ENCODE data around the gene LRRC8D. TPM values are rescaled to one million over a fixed set of nuclear protein-coding genes. Genes with fewer than 3 reads are reported as not detected.

Gene LRRC8D
- polyA plus RNA-seq, 4 donors, result 13.0 to 36.7 (median 20.2) TPM

DNA sequence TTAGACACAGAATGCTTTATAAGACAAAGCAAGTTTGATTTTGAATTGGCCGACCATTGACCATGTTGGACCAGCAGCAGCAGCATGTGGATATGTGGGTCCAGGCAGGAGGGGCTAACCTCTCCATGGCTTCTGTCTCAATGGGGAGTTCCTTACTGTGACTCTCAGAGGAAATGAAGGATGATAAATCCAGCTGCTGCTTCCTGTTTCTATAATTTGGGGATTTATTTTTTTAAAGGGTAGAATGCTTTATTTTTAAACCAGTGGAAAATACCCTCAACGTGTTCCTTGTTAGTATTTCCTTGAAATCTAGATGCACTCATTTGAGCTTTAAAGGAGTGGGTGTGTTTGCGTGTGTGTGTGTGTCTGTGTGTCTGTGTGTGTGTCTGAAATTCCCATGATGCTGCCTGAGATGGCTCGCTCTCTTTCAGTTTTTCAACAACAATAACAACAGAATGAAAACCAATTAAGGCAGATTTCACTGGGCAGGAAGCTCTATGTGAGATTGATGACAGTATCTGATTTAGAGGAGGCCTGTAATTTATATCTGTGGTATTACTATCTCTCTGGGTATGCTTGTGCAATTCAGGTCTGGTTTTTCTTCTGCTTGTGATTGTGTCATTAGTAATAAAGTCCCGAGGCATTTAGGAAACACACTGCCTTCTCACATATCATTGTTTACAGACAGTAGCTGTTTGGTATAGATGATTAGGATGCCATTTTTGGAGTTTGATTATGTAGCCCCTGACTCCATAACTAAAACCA is 88.0 kb downstream of the LRRC8D start:
- FAIRE-seq (no peak), DNase-seq (no peak)
- Histone ChIP-seq H3K27me3 (ENCODE audit: control insufficient read depth in 3 of 3, insufficient read depth in 3 of 3, low read length in 3 of 3) (no peaks in the 10 kb centered on the region), H3K27ac (ENCODE audit: low read depth in 1 of 3, low read length in 2 of 3) (no peak overlapping the region), H3K4me3 (ENCODE audit: low read depth in 1 of 3, low read length in 3 of 3) (no peak overlapping the region), H3K4me1 (ENCODE audit: control insufficient read depth in 3 of 3, insufficient read depth in 2 of 3, low read depth in 1 of 3, low read length in 2 of 3) (peaks cover 5 to 20% (median 11%) of the 10 kb centered on the region in 3 donors), H3K9me3 (ENCODE audit: control insufficient read depth in 2 of 2, insufficient read depth in 1 of 2, low read depth in 1 of 2, low read length in 1 of 2) (no peaks in the 10 kb centered on the region), H3K36me3 (ENCODE audit: control insufficient read depth in 3 of 3, insufficient read depth in 2 of 3, low read depth in 1 of 3, low read length in 3 of 3) (peaks cover 0 to 2% (median 0%) of the 10 kb centered on the region in 3 donors)
- WGBS, 3 donors, result 54 to 76% (median 70%) methylated on average over 5 of the region's 5 CpGs

DNA sequence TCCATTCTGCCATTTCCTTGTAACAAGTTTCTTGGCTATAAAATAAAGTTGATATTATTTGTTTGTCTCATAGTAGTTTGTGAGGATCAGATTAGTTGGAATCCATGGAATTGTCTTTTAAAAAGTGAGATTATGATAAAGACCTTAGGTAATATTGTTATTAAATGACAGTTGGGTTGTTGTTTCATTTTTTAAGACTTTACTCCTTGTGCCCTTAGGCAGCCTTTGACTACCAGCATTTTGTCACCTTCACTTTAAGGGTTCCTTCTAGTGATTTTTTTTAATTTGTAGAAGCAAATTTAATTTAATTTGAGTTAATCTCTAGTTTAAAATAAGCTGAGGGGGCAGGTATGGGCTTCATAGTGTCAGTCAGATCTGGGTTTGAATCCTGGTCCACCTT is 89.4 kb downstream of the LRRC8D start:
- Histone ChIP-seq H3K27me3 (ENCODE audit: control insufficient read depth in 3 of 3, insufficient read depth in 3 of 3, low read length in 3 of 3) (no peaks in the 10 kb centered on the region), H3K36me3 (ENCODE audit: control insufficient read depth in 3 of 3, insufficient read depth in 2 of 3, low read depth in 1 of 3, low read length in 3 of 3) (peaks cover 0 to 9% (median 0%) of the 10 kb centered on the region in 3 donors), H3K4me3 (ENCODE audit: low read depth in 1 of 3, low read length in 3 of 3) (no peak overlapping the region), H3K4me1 (ENCODE audit: control insufficient read depth in 3 of 3, insufficient read depth in 2 of 3, low read depth in 1 of 3, low read length in 2 of 3) (peaks cover 5 to 14% (median 9%) of the 10 kb centered on the region in 3 donors), H3K9me3 (ENCODE audit: control insufficient read depth in 2 of 2, insufficient read depth in 1 of 2, low read depth in 1 of 2, low read length in 1 of 2) (no peaks in the 10 kb centered on the region), H3K27ac (ENCODE audit: low read depth in 1 of 3, low read length in 2 of 3) (no peak overlapping the region)
- DNase-seq, result no peak
- no peak for FAIRE-seq

DNA sequence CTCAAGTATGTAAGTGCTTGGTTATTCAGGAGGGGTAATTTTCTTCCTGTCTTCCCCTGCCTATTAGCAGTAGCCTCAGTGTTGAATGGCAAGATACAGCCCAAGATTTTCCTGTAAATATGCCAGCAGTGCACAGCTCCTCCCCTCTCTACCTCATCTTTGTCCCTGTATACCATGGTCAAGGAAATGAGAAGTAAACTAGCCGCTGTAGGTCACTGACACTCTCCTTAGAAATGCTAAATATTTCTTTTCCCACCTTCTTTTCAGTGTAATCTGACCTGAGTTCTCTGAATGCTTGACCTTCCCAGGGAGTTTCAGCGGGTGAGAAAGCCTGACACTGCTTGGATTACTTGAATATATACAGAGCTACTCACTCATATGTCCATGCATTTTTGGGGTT is 89.9 kb downstream of the LRRC8D start:
- no peaks in the 10 kb centered on the region for H3K27me3 ChIP-seq (ENCODE audit: control insufficient read depth in 3 of 3, insufficient read depth in 3 of 3, low read length in 3 of 3)
- no peak overlapping the region for H3K4me3 ChIP-seq (ENCODE audit: low read depth in 1 of 3, low read length in 3 of 3)
- DNase-seq (no peak), FAIRE-seq (no peak)
- WGBS, 3 donors, result 79 to 96% (median 95%) methylated on average over 2 of the region's 2 CpGs
- peaks cover 0 to 9% (median 0%) of the 10 kb centered on the region in 3 donors for H3K36me3 ChIP-seq (ENCODE audit: control insufficient read depth in 3 of 3, insufficient read depth in 2 of 3, low read depth in 1 of 3, low read length in 3 of 3)
- H3K9me3 ChIP-seq (ENCODE audit: control insufficient read depth in 2 of 2, insufficient read depth in 1 of 2, low read depth in 1 of 2, low read length in 1 of 2), result no peaks in the 10 kb centered on the region
- H3K4me1 ChIP-seq (ENCODE audit: control insufficient read depth in 3 of 3, insufficient read depth in 2 of 3, low read depth in 1 of 3, low read length in 2 of 3), result peaks cover 5 to 14% (median 9%) of the 10 kb centered on the region in 3 donors
- no peak overlapping the region for H3K27ac ChIP-seq (ENCODE audit: low read depth in 1 of 3, low read length in 2 of 3)

DNA sequence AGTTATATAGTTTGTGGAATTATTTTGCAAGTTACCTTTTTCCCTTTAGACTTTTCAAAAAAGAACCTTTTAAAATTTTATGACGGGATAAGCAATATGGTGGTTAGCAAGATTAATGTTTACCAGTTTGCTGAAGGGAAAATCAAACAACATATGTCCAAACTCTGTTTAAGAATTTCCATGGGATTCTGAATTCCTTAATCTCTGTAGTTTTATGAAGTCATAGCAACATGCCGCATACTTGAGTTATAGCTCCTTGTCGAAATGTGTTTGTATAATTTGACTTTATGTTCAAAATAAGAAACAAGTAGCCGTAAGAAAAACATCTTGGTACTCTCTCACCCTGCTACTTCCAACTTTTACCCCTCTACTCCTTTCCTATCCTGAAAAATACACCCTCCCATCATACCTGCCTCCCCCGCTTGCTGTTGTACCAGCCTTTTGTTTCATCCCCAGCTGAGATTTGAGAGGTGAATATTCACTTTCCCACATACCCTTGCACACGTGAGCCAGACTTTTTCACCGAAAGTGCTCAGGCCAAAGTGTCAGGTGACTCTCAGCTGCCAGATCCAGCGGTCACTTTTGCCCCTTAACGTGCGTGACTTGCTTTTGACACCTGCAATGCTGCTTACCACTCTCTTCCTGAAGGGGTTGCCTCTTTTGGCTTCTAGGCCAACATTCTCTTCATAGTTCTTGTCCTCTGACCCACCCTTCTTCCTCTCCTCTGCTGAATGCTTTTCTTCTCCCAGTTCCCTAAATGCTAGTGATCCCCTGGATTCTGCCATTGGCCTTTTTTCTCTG is 90.6 kb downstream of the LRRC8D start:
- H3K9me3 ChIP-seq (ENCODE audit: control insufficient read depth in 2 of 2, insufficient read depth in 1 of 2, low read depth in 1 of 2, low read length in 1 of 2), result no peaks in the 10 kb centered on the region
- H3K4me3 ChIP-seq (ENCODE audit: low read depth in 1 of 3, low read length in 3 of 3), result no peak overlapping the region
- 88 to 94% (median 94%) methylated on average over 10 of the region's 10 CpGs for WGBS, 3 donors
- FAIRE-seq (no peak), DNase-seq (no peak)
- peaks cover 0 to 9% (median 0%) of the 10 kb centered on the region in 3 donors for H3K36me3 ChIP-seq (ENCODE audit: control insufficient read depth in 3 of 3, insufficient read depth in 2 of 3, low read depth in 1 of 3, low read length in 3 of 3)
- no peak overlapping the region for H3K27ac ChIP-seq (ENCODE audit: low read depth in 1 of 3, low read length in 2 of 3)
- H3K4me1 ChIP-seq (ENCODE audit: control insufficient read depth in 3 of 3, insufficient read depth in 2 of 3, low read depth in 1 of 3, low read length in 2 of 3), result peaks cover 5 to 11% (median 9%) of the 10 kb centered on the region in 3 donors
- no peaks in the 10 kb centered on the region for H3K27me3 ChIP-seq (ENCODE audit: control insufficient read depth in 3 of 3, insufficient read depth in 3 of 3, low read length in 3 of 3)

DNA sequence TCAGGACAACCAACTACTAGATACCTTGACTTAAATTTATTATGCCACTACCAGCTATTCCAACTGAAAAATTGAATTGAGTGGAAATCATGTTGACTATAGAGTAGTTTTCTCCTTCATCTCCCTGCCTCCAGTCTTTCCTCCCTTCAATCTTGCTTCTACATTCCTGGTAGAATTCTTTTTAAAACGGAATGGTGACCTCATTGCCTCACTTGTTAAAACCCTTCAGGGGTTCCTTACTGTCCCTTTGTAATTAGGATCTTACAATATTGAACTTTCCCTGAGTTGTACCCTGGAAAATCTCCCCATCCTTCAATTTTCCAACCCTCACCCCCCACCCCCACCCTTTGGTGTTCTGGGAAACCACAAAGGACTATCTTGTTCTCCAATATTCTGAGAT is 91.2 kb downstream of the LRRC8D start:
- WGBS, 3 donors, result 76 to 94% (median 84%) methylated on average over 1 of the region's 1 CpG
- no peak for DNase-seq

DNA sequence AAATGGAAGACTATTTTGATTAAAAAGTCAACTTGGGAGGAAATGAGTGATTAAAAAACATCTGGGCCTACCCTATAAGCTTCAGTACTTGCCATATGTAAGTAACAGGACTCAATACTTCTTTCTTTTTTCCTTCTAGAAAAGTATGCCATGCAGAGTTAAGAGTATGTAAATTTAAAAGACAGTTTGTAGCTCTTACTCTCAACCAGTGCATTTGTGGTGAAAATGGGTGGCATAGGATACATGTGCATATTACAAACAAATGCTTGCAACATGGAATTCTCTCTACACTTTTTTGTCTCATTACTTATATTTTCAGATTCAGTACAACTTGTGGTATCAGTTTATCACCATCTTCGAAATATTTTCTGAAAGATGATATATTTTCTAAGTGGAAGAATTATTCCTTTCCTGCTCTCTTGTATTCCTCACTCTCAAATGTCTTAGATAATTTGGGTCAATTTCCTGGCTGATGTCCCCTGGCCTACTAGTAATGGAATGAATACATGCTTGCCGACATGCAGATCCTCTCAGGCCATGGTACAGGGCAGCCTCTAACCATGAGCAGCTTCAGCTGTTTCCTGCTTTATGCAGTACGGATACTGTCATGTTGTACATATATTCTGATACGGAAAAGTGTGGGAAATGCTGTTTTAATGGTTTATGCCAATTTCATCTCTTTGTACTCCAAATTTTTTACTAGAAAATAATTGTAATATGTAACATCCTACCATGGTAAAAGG is 92.7 kb downstream of the LRRC8D start:
- WGBS, 3 donors, result 84 to 96% (median 95%) methylated on average over 4 of the region's 4 CpGs
- Histone ChIP-seq H3K27ac (ENCODE audit: low read depth in 1 of 3, low read length in 2 of 3) (no peak overlapping the region), H3K4me3 (ENCODE audit: low read depth in 1 of 3, low read length in 3 of 3) (no peak overlapping the region), H3K36me3 (ENCODE audit: control insufficient read depth in 3 of 3, insufficient read depth in 2 of 3, low read depth in 1 of 3, low read length in 3 of 3) (peaks cover 0 to 9% (median 0%) of the 10 kb centered on the region in 3 donors), H3K27me3 (ENCODE audit: control insufficient read depth in 3 of 3, insufficient read depth in 3 of 3, low read length in 3 of 3) (no peaks in the 10 kb centered on the region), H3K9me3 (ENCODE audit: control insufficient read depth in 2 of 2, insufficient read depth in 1 of 2, low read depth in 1 of 2, low read length in 1 of 2) (no peaks in the 10 kb centered on the region), H3K4me1 (ENCODE audit: control insufficient read depth in 3 of 3, insufficient read depth in 2 of 3, low read depth in 1 of 3, low read length in 2 of 3) (peaks cover 2 to 7% (median 4%) of the 10 kb centered on the region in 3 donors)
- DNase-seq (no peak), FAIRE-seq (no peak)

More for the DNA sequence above, 91.2 kb downstream of the LRRC8D start:
- peaks cover 0 to 9% (median 0%) of the 10 kb centered on the region in 3 donors for H3K36me3 ChIP-seq (ENCODE audit: control insufficient read depth in 3 of 3, insufficient read depth in 2 of 3, low read depth in 1 of 3, low read length in 3 of 3)
- H3K9me3 ChIP-seq (ENCODE audit: control insufficient read depth in 2 of 2, insufficient read depth in 1 of 2, low read depth in 1 of 2, low read length in 1 of 2), result no peaks in the 10 kb centered on the region
- no peak overlapping the region for H3K27ac ChIP-seq (ENCODE audit: low read depth in 1 of 3, low read length in 2 of 3)
- H3K4me1 ChIP-seq (ENCODE audit: control insufficient read depth in 3 of 3, insufficient read depth in 2 of 3, low read depth in 1 of 3, low read length in 2 of 3), result peaks cover 3 to 9% (median 4%) of the 10 kb centered on the region in 3 donors
- H3K4me3 ChIP-seq (ENCODE audit: low read depth in 1 of 3, low read length in 3 of 3), result no peak overlapping the region
- FAIRE-seq, result no peak
- H3K27me3 ChIP-seq (ENCODE audit: control insufficient read depth in 3 of 3, insufficient read depth in 3 of 3, low read length in 3 of 3), result no peaks in the 10 kb centered on the region

DNA sequence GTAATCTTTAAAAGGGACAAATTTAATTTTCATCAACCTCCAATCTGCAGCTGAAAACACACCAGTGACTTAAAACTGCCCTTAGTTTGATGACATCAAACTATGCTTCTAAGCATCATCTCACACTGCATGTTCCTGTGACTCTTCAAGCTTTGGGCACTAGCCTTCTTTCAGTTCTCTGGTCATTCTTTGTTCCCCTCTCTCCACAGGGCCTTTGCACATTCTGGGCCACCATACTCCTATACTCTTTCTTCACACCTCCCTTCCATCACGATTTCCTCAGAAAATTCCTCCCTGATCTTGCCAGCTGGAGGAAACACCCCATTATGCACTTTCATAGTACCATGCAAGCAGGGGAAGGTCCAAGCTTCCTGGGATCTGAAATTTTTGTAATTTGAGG is 96.5 kb downstream of the LRRC8D start:
- no peaks in the 10 kb centered on the region for H3K9me3 ChIP-seq (ENCODE audit: control insufficient read depth in 2 of 2, insufficient read depth in 1 of 2, low read depth in 1 of 2, low read length in 1 of 2)
- DNase-seq (no peak), FAIRE-seq (no peak)
- peaks cover 0 to 6% (median 0%) of the 10 kb centered on the region in 3 donors for H3K36me3 ChIP-seq (ENCODE audit: control insufficient read depth in 3 of 3, insufficient read depth in 2 of 3, low read depth in 1 of 3, low read length in 3 of 3)
- peaks cover 1 to 2% (median 1%) of the 10 kb centered on the region in 3 donors for H3K4me1 ChIP-seq (ENCODE audit: control insufficient read depth in 3 of 3, insufficient read depth in 2 of 3, low read depth in 1 of 3, low read length in 2 of 3)
- no peak overlapping the region for H3K27ac ChIP-seq (ENCODE audit: low read depth in 1 of 3, low read length in 2 of 3)
- 78 to 88% (median 86%) methylated on average over 1 of the region's 1 CpG for WGBS, 3 donors
- H3K4me3 ChIP-seq (ENCODE audit: low read depth in 1 of 3, low read length in 3 of 3), result no peak overlapping the region
- H3K27me3 ChIP-seq (ENCODE audit: control insufficient read depth in 3 of 3, insufficient read depth in 3 of 3, low read length in 3 of 3), result no peaks in the 10 kb centered on the region
